Measurements from ENCODE around the gene FOXP1.

- TF ChIP-seq, protein P1, sequence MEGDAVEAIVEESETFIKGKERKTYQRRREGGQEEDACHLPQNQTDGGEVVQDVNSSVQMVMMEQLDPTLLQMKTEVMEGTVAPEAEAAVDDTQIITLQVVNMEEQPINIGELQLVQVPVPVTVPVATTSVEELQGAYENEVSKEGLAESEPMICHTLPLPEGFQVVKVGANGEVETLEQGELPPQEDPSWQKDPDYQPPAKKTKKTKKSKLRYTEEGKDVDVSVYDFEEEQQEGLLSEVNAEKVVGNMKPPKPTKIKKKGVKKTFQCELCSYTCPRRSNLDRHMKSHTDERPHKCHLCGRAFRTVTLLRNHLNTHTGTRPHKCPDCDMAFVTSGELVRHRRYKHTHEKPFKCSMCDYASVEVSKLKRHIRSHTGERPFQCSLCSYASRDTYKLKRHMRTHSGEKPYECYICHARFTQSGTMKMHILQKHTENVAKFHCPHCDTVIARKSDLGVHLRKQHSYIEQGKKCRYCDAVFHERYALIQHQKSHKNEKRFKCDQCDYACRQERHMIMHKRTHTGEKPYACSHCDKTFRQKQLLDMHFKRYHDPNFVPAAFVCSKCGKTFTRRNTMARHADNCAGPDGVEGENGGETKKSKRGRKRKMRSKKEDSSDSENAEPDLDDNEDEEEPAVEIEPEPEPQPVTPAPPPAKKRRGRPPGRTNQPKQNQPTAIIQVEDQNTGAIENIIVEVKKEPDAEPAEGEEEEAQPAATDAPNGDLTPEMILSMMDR (IDR thresholded peaks at IDR 0.05) = no peak
- TF ChIP-seq EP300 (IDR thresholded peaks at IDR 0.05) = no peak
- no peak for TF ChIP-seq POLR2A (IDR thresholded peaks at IDR 0.05)
- TF ChIP-seq POLR2AphosphoS5 (IDR thresholded peaks at IDR 0.05) = no peak
Observed at GRCh38 chr3:71515636-71516365, 67.7 kb downstream of the FOXP1 start.
